ENCODE data around the gene WNK2.
A peak's percentile ranks its signal among the peaks of the same experiment; 100 is the strongest.
"Not testable (repeated sequence)": the region's sequence is repeated elsewhere in the genome, so short reads cannot be mapped to it uniquely, and the experiment has no call there.

The WNK2 gene

DNA sequence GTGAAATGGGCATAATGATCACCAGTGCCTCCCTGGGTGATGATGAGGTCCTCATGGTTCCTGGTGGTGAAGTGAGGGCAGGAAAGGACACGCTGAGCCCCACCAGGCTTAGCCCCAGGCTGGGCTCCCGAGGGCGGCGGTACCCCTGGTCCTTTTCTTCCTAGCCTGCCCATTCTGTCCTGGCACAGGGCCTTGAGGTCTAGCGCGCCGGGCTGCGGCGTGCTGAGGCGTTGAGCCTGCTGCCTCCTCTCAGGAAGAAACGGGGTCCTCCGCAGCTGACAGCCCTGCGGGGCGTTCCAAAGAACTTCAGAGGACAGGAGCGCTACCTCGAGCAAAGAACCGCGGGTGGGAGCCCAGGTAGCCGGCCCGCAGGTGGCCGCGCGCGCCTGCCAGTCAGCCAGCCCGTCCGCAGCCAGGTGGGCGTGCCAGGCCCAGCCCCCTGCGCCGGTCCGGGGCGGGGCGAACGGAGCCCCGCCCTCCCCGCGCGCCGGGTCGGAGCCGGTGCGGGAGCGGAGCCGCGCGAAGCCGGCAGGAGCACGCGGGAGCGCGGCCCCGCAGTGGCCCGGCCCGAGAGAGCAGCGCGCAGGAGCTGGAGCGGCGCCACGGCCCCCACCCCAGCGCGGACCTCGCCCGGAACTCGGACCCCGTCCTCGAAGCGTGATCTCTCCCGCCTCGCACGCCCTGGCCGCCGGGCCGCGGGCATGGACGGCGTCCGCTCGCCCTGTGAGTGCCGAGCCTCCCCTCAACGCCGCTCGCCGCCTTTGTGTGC lies at the start of gene WNK2:
TSS of gene WNK2 (plus strand) at position 477 of the 769 bp plus-strand sequence. CDS start 791 bp downstream, outside the sequence.
- peak; percentile 87 for DNase-seq

DNA sequence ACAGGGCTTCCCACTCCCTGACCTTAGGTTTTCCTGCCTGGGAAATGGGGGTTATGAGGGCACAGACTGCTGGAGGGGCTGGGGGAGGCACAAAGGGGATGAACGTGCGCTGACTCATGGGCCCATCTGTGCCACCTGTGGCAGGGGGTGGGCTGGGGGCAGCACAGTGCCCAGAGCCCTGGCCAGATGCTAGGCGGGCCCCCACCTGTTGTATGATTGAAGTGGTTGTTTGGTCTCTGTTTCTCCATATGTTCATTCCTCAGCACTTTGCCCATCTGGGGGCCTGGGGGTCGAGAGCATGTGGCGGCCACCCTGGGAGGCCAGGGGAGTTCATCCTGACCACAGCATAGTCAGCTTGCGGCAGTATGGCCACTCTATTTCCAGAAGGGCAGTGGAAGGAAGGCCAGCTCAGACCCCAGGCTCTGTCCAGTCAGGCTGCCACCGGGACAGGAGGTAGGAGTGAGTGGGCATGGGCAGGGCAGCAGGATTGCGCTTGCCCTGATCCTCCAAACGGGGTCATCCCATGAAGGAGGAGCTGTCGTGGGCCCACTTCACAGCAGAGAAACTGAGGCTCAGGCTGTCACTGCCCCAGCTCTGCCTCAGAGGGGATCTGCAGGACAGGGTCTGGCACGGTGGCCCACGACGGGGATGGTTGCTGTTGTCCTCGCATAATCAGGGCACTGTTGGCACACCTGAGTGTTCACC lies 49.0 kb upstream of the WNK2 start:
- peak; percentile 89 for DNase-seq

DNA sequence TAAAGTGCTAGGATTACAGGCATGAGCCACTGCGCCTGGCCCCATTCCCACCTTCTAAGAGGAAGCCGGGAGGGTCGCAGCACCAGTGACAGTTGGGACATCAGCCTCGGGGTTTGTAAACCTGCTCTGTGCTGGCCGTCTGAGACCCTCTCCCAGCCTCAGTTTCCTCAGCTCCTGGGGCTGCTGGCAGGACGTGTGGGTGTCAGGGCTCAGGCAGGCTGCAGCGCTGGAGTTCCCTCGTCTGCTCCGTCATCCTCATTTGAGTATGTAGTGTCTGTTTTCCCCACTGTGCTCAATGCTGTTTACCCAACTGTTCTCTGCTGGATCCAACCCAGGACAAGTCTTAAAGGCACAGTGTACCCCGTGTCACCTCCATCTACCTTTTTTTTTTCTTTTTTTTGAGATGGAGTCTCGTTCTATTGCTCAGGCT lies 47.9 kb upstream of the WNK2 start:
- DNase-seq: peak; percentile 76

DNA sequence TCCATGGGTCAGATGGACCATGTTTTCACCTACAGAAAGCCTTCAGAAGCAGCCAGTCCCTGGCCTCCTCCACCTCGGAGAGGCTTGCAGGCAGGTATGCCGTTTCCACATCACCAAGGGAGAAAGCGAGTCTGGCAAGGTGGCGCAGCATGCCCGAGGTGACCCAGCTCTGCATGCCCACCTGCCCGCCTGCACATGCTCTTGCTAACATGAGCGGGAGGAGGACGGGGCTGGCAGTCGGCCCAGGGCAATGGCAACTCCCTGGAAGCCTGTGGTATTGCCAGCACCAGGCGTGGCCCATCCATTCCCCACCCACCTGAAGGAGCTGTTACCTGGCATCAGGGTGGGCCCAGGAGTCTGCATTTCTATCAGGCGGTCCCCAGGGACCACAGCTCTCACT lies 46.6 kb upstream of the WNK2 start:
- no peak for DNase-seq

DNA sequence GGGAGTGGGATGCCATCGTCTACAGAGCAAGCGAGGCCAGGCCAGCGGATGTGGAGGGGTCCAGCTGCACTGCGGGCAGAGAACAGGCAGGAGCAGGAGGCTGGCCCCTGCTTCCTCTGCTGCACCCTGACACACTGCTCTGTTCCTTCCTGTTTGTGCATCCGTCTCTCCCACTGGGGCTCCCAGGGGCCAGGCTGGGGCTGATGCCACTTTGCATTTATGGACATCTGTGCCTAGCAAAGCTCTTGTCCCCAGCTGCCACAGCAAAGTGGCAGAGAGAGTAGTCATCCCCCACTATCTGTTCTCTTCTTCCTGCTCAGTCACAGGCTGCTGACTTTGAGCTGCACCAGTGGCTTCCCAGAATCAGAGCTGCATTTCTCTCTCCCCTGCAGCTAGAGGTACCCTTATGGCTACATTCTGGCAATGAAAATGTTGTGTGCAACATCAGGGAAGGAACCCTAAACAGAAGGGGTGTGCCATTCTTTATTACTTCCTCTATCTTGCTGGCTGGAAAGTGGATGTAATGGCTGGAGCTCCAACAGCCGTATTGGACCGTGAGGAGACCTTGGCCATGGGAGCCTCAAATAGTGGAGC lies 45.7 kb upstream of the WNK2 start:
- no peak for DNase-seq

DNA sequence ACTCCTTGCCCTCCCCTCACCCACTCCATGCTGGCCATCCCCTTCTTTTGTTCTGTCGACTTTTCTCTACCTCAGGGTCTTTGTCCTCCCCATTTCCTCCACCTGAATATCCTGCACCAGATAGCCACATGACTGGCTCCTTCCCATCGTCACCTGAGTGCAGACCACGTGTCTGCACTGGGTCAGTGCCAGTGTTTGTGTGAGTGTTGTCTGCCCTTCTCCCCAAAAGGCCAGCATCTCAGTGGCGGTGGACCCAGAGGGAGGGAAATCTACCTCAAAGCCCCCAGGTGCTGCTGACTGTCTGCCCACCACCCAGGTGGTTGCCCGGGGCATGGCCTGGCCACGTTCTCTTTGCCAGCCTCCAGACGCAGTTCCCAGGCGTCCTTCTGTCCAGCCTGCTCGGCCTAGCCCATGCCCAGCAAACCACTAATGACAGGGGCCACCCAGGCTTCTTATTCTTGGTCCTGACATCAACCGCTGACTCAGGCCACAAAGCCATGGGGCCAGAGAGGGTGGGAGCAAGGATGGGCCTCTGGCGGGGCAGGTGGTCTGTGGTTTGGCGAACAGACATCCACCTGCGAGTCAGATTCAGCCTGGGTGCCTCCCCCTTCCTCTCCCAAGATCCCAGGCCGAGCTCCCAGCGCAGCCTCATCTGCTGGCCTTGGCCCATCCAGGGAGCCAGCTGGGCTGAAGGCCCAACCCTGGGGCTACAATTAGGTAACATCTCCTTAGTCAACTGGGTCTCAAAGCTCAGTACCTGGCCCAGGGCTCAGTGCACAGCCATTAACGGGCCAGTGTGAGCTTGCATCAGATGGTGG lies 44.4 kb upstream of the WNK2 start:
- DNase-seq: no peak

DNA sequence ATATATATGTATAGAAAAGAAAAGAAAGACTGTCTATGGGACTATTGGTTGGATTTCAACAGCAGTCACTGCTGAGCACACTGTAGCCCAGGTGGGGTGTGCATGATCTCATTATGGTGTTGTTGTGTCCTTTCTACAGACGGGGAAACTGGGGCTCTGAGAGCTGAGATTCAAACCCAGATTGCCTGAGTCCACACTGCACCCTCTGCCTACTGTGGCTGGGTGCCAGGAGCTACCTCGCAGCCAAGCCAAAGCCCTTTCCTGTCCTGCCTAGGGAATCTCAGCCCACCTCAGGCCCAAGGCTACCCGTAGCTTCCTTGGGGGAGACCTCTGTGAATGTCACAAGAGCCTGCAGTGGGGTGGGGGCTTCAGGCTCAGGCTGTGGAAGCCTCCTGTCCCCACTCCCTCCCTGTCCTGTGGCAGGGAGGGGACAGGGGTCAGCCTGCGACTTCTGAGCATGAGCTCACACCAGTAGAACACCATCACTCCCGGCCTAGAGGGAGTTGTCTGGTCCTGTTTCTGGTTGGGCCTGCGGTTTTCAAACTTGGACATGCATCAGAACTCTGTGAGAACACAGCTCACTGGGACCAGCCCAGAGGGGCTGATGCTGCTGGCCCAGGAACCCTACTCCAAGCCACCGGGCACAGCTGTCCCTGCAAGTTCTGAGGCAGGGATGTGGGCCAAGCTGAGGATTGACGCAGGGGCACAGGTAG lies 42.0 kb upstream of the WNK2 start:
- peak; percentile 56 for DNase-seq

DNA sequence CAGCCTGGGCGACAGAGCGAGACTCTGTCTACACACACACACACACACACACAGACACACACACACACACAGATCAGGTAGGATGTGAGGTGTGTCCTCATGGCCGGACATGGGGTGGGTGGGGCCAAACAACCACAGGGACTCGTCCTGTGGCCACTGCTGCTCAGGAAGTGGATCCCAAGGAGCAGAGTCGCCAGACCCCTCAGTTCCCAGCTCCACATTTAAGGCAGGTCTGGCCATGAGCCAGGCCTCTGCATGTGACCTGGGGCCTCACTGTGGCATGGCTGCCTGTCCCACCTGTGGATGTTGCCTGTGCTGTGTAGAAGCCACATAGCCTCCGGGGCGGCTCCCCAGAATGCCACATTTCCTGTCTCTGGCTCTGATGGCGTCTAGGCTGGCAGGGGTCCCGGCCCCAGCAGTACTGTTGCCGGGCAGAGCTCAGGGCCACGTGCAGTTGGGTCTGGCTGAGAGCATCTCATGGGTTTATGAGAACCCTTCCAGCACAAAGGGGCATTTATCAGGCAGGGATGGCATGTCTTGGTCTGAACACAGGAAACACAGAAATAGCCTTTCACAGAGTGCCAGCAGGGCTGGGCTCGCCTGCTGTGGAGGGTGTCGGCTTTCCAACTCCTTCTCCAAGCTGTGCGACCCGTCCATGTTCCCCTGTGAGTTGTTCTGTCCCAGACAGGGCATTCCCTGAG lies 40.0 kb upstream of the WNK2 start:
- DNase-seq: peak; percentile 90

DNA sequence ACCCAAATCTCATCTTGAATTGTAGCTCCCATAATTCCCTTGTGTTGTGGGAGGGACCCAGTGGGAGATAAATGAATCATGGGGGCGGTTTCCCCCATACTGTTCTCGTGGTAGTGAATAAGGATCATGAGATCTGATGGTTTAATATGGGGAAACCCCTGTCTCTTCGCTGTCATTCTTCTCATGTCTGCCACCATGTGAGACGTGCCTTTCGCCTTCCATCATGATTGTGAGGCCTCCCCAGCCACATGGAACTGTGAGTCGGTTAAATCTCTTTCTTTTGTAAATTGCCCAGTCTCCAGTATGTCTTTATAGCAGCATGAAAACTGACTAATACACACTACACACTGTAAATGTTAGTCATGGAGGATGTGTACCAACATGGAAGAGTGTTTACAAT lies 37.2 kb upstream of the WNK2 start:
- not testable (repeated sequence) for DNase-seq

DNA sequence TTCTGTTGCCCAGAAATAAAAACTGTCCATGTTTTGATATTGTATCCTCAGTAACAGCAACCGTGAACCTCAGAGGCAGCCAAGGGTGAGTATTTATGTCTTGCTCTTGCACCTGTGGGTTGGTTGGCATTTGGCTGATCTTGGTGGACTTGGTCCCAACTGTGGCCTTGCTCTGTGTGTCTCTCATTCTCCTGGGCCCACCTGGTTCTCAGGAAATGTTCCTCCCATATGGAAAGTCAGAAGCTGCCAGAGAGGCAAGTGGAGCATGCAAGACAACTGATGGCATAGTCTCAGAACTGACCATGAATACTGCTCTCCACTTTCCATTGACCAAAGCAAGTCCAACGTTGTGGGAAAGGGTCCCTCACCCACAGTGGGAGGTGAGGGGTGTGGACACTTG lies 36.3 kb upstream of the WNK2 start:
- no peak for DNase-seq

DNA sequence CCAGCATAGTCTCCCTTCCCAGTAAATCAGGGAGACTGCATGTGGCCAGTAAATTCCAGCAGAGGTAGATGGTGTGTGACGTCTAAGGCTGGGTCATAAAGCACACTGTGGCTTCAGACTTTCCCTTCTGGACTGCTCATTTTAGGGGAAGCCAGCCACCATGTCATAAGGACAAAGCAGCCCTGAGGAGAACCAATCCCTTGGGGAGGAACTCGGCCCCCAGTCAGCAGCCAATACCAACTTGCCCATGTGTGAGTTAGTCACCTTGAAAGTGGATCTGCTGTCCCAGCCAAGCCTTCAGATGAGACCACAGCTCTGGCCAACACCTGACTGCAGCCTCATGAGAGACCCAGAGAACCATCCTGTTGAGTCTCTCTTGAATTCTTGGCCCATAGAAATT lies 35.2 kb upstream of the WNK2 start:
- DNase-seq: no peak

DNA sequence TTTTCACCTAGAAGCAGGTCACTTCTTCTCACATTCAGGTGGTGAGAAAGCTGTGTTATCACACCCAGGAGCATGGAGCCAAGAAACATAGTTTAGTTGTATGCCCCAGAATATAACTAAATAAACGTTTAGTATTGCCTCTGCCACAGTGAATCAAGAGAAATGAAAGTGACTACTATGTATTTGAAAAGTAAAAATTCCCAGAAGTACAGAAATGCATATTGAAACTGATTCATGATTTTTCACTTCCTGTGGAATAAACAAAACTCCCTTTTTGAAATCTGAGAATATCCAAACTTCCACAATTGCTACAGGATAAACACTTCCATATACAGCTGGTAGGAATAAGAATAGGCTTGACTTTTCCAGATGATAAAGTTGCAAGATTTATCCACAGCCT lies 34.6 kb upstream of the WNK2 start:
- DNase-seq: no peak

DNA sequence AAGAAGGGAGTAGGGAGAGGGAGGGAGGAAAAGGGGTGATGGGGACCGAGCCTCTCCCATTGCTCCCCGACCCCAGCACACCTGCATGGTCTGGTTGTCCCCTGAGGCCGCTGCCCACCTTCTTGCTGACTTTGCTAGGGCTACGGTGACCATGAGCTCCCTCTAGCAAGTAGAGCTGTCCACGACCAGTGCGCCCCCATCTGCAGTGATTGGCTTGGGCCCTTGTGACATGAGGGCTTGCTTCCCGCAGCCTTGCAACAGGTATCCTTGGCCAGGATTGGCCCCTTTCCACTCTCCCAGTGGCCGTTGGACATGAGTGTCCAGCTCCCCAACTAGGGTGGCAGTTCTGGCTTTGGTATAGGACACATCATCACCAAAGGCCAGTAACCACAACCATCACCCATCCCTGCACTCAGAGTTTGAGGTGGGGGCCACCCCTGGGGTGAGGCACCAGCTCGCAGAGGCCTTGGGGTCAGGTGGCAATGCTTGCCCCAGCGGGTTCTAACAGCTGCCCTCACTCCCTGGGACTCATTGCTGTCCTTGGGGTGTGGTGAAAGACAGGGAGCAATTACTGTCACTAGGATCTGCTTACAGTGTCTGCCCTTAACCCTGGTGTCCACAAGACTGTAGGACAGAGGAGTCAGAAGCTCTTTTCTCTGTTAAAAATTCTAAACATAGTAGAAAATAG lies 32.7 kb upstream of the WNK2 start:
- no peak for DNase-seq

DNA sequence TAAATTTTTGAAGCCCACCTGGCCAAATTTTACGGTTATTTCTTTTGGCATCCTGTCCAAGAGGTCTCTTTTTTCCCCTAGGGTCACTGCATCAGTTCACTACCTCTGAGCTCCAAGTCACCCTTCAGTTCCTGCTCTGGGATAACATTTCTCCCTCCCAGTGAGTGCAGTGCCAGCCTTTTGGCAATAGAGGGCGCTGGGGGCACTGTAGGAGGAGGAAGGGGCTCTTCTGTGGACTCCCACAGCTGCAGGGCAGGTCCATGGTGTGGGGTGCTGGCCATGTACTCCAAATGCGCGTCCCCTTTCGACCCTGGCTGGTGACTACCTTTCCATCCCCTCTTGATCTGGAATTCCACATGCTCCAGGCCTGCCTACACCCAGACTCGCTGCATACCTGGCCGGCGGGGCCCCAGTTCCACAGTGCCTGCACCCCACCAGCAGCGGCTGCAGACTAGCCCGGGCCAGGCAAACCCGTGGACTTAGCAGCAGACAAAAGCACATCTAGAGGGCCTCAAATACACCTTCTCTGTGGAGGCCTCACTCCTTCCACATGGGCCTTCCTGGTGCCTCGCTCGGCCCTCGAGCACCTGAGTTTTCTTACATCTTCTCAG lies 29.5 kb upstream of the WNK2 start:
- DNase-seq: peak; percentile 71

DNA sequence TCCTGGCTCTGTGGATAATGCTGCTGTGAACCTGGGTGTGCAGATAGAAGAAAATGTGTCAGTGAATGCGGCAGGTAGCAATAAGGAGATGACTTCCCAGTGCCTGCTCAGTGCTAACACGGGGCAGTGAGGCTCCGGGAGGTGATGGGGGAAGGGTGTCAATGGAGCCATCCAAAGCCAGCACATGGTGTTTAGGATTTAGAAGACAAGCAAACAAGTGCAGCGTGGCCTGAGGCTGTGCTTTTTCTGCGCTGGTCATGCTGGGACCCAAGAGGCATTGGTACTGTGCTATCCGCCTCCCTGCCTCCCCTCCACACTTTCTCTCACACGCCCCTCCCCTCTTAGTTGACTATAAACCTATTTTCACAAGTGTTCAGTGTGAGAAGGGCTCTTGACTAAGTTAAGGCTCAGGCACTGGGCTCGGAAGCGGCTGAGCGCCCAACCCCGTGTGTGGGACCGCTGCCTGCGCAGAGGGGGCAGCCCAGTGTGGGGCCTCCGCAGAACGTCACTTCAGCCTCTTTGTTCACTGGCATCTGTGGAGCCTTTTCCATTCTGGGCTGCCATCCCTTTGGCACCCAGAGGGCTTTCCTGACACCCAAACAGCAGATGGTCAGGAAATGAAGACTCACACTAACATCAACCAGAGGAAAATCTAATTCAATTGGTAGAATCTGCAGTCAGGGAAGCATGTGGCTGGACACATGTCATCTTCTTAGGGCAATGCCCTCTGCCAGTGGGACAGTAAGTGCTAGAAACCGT lies 28.0 kb upstream of the WNK2 start:
- peak; percentile 69 for DNase-seq

DNA sequence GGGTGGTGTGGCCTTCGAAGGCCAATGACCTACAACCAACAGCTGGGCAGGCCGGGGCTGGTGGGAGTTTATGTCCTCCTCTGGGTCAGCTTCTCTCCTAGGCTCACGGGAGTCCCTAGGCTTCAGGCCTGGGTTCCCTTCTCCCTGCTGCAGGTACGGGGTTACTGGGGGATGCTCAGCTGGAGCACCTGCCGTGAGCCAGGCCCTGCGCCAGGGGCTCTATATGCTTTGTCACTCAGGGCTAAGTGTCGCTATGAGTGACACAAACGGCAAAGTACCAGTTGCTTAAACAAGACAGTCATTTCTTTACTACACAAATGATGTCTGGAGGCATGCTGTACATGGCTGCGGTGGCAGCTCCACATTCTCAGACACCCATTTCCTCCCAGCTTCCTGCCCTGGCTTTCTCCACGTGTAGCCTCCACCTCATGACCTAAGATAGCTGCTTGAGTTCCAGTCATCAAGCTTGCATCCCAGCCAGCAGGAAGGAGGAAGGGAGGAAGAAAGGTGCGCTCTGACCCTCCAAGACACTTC lies 27.4 kb upstream of the WNK2 start:
- DNase-seq: no peak

DNA sequence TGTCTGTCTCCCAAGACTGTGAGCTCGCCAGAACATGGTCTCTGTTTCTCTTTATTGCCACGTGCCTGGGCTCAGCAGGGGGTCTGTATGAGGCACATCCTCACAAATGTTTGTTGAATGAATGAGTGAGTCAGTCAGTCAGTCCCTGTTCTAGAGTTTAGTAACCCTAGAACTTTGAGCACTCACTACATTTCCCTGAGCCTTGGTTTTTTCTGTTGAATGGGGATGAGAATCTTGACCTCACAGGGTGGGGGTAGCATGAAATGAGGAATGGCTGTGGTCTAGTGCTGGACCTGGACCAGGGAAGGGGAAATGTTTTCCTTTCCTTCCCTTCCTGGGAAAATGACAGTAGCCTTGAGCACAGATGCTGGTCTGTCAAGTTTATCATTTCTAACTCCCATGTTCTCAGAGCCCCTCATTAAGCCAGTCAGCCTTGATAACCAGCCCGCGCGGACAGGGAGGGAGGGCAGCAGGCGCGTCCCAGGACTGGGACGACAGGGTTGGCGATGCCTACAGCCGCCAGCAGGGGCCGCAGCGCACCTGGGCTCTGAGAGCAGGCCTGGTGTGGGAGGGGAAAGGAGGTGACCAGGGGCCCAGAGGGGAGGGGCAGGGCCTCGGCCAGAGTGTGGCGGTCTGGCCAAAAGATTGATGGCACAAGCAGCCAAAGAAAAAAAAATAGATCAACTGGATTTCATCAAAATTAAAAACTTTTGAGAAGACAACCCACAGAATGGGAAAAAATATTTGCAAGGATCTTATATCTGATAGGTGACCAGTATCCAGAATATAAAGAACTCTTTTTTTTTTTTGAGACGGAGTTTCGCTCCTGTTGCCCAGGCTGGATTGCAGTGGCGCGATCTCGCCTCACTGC lies 24.1 kb upstream of the WNK2 start:
- DNase-seq: peak; percentile 89

DNA sequence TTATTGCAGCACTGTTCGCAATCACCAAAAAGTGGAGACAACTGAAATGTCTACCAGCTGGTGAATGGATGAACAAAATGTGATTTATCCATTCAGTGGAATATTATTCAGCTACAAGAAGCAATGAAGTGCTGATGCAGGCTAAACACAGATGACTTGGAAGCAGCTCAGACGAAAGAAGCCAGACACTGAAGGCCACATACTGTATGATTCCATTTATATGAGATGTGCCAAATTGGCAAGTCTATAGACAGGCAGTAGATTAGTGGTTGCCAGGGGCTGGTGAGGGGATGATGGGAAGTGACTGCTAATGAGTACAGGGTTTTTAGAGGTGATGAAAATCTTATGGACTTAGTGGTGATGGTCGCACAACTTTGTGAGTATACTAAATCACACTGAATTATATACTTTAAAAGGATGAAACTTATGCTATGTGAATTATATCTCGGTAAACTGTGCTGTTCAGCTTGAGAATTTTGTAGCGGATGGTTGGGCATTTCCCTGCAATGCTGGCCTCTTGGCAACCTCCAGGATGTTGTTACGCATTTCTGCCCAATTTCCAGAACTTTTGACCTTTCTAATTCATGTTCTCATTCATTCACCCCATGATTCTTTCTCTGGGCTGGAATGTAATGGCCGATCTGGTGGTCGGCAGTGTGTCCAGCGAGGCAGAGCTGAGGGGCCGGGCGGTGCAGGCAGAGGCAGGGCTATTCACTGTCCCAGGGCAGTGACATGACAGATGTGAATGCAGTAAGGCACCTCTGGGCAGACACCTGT lies 22.0 kb upstream of the WNK2 start:
- DNase-seq: no peak

Measured in NCI-H69 (cell line).